Measurements from ENCODE around the gene CHMP4A.
"Not testable (repeated sequence)": the region's sequence is repeated elsewhere in the genome, so short reads cannot be mapped to it uniquely, and the experiment has no call there.

Gene CHMP4A

DNA sequence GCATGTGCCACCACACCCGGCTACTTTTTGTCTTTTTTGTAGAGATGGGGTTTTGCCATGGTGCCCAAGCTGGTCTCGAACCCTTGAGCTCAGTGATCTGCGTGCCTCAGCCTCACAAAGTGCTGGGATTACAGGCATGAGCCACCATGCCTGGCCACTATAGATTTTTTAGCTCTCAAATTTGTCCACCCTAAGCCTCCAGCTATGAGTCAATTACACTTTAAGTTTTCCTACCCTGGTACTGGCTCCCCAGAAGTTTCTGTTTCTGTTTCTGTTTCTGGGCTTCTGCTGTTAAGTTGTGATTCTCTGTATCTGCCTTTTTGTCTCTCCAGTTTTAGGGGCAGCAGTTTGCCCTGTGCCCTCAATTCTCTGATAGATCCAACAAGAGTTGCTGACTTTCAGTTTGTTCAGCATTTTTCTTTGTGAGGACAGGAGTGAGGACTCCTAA, 33.5 kb upstream of the CHMP4A start:
- DNase-seq, result no peak

DNA sequence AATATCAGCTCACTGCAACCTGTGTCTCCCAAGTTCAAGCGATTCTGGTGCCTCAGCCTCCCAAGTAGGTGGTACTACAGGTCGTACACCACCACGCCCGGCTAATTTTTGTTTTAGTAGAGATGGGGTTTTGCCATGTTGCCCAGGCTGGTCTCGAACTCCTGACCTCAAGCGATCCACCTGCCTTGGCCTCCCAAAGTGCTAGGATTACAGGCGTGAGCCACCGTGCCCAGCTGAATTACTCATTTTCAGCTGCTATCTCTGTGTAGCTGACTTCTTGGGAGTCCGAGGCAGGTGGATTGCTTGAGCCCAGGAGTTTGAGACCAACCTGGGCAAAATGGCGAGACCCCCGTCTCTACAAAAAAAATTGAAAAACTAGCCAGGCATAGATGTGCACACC, 32.1 kb upstream of the CHMP4A start:
- not testable (repeated sequence) for DNase-seq

DNA sequence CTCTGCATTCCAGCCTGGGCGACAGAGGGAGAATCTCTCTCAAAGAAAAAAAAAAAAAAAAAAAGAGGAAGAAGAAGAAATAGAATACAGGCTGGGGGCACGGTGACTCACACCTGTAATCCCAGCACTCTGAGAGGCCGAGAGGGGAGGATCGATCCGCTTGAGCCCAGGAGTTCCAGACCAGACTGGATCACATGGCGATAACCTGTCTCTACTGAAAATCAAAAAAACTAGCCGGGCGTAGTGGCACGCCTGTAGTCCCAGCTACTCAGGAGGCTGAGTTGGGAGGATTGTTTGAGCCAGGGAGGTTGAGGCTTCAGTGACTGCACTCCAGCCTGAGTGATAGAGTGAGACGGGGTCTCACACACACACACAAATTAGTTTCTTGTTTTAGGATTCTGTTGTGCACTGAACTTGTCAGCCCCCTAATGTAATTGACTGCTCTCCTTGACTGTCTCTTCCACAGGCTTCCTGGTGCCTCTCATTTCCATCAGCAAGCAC, 30.1 kb upstream of the CHMP4A start:
- no peak for DNase-seq

DNA sequence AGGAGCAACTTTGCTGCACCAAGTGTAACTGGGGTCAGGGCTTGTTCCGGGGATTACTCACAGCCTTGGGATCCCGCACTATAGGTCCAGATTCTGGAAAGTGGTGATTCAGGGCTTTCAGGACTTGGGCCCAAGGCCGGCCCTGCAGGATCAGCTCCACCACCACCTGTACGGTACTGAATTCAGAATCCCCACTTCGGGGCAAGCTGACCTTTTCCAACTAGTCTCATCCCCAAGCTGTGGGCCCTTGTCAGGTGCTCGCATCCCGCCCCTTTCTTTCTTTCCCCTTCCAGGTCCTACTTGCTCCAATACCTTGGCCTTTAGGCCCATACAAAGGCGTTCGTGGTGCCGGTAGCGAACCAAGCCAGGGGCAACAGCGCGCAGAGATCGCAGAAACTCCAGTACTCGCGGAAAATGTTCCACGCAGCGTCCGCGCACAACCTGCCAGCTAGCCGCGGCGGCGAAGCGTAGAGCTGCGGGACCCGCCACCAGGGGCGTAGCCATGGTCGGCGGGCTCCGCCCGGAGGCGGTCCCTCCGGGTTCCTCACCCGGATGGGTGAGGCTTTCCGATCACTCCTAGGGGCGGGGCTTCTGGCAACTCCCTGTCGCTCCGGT, 28.6 kb upstream of the CHMP4A start:
- peak; percentile 93 for DNase-seq

DNA sequence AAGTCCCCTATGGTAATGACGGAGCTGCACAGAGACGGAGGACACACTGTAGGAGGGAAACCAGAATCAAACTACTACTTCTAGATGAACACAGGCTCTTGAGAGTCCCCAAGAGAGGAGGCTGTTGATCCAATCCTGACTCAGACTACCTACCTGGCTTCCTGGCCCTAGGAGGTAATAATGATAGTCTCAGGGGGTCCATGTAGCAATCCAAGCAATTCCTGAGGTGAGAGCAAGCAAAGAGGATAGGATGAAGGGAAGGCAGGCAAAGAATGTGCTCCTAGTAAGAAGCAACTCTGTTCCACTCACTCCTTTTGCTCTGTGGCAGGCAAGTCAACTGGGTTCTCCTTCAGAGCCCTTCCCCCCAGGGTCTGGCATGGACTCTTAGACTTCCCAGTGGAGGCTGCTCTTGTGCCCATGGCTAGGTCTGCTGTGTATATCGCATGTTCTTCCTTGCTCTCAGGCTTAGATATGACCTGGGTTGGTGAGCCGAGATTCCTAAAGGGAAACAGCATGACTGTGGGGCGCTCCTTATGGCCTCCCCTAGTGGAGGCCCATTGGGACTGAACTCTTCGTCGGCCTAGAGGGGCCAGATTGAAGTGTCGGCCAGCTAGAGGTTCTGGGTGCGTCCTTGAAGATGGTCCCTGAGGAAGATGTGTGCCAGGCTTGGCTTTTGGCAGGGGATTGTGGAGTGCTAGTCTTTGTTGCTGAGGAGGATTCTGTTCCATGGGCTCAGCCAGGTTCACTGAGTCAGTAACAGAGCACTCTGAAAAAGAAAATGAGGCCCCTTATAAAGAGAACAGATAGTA, 27.0 kb upstream of the CHMP4A start:
- no peak for DNase-seq

DNA sequence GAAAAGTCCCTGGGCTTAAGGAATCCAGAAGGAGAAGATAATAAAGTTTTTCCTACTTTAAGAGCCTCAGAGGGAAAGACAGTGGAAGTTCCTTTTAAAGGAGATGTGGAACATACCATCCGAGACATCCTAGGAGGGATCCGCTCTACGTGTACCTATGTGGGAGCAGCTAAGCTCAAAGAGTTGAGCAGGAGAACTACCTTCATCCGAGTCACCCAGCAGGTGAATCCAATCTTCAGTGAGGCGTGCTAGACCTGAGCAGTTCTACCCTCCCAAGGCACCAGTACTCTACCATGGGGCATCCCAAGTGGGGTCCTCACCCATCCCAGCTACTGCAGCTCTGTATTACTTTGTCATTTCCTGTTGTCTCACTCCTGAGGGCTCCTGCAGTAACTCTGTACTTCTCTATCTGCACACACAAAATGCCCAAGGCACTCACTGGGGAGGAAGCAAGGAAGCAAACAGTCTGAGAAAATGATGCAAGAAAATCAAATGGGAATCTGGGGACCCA, 25.3 kb upstream of the CHMP4A start:
- DNase-seq, result no peak

DNA sequence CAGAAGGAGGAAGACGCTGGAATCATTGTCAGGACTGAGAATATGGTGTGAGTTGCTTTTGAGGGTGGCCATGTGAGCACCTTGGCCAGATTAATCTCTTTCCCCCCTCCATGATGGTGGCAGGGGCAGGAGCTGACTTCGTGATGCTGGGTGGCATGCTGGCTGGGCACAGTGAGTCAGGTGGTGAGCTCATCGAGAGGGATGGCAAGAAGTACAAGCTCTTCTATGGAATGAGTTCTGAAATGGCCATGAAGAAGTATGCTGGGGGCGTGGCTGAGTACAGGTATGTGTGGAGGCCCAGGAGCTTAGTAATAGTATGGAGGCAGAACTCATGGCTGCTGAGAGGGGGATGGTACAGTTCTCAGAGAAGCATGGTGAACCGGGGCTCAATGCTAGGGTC, 24.8 kb upstream of the CHMP4A start:
- no peak for DNase-seq

DNA sequence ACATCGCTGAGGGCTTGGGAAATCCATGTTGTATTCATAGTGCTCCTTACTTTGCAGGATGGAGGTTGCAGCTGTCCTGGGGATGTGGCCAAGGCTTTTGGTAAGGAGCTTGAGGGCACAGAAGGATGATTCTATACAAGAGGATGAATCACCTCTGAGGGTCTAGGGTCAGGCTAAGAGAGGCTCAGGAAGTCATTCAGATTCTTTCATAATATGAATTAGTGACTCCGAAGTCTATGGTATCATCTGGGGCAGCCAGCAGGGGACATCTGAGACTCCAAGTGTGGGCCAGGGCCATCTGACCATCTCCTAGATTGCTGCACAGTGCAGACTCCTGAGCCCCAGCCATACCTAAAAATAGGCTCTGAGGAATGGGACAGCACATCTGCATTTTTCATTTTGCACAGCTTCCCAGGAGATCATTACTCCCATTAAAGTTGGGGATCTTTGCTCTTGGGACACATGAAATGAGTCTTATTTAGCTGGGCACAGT, 24.2 kb upstream of the CHMP4A start:
- DNase-seq, result no peak

DNA sequence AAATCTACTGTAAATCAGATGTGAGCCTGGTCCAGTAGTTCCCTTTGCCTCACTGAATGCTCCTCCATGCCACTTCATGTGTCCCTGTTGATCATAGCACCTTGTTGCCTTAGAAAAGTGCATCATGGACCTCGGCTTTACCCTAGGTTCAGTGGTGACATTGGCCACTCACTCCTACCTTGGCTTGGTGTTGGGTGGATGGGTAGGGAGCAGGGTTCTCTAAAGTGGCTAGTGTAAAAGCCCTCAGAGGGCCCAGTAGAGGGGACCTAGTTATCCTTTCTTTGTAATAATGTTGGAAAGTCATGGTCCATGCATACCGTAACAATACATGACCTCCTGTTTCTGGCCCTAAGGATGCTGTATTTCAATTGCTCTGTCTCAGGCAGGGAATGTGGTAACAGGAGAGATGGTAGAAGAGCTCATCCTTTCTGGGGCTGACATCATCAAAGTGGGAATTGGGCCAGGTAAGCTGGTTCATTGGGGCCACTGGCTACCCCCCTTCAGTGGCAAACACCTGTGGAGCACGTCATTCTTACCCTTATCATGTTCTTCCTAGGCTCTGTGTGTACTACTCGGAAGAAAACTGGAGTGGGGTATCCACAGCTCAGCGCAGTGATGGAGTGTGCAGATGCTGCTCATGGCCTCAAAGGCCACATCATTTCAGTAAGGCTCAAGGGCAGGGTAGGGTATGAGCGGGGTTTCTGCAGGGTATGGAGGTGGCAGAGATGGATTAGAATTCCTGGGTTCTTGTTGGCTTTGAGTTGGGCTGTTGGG, 23.6 kb upstream of the CHMP4A start:
- DNase-seq, result no peak

DNA sequence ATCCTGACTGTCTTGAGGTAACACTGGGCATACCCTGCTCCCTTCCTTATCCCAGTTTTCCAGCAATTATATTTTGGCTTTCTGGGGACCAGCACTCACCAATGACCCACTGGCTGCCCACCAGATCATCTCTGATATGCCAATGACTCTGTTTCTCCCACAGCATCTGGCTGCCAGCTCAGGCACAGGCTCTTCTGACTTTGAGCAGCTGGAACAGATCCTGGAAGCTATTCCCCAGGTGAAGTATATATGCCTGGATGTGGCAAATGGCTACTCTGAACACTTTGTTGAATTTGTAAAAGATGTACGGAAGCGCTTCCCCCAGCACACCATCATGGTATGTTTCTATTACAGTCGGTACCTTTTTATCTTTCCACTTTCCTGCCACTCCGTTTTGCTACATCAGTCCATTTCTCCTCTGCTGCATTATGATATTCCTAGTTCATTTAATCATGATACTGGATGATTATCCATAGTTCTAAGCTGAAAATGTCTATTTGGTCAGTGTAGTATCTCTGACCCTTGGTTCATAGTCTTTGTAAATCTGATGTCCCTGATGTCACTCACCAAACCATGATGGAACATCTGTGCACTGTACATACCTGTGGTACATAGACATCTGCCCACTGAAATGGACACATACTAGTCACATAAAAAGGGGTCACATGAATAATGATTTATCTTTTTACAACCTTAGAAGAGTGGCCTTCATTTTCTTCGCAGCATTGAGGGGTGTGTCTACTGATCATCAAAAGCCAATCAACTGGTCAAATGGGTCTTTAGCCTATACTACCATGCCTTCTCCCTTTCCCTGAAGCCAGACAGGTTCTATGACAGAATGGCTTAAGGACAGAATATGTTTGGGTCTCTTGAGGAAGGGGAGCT, 22.8 kb upstream of the CHMP4A start:
- no peak for DNase-seq

DNA sequence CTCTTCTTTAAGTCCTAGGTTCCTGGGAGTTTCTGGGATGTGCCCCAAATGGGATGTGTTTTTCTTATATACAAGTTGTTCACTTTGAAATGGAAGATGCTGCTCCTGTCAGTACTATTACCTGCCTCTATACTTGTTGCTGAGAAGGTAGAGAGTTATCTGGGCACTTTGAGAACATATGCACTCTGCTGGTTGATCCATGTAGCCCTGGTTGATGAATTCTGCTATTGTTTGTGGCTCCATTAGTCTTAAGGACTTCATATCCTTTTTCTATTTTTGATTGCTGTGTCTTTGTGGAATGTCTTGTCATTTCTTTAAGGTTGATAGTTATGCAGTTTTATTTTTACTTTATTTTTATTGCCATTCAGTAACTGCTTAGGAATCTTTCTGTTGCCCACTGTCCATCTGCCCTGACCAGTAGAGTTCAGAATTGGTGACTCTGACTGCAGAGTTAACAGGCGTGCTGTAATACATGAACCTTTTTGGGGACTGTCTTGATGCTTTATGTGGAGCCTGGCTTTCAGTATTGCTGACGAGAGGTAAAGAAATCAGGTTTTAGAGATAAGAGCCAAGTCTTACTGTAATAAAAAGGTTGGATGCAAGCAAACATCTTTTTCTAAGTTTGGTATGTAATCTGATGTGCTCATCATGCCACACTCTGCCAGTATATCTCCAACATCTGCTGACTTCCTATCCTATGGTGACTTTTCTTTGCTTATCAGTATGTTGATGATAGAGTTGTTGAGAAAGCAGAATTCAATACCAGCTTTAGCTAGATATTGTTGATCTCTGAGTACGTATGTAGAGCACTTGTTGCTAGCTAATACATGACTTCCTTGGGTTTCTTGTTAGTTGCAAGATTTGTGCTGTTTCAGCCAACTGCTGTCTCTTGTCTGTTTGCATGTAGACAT, 21.1 kb upstream of the CHMP4A start:
- DNase-seq, result no peak

DNA sequence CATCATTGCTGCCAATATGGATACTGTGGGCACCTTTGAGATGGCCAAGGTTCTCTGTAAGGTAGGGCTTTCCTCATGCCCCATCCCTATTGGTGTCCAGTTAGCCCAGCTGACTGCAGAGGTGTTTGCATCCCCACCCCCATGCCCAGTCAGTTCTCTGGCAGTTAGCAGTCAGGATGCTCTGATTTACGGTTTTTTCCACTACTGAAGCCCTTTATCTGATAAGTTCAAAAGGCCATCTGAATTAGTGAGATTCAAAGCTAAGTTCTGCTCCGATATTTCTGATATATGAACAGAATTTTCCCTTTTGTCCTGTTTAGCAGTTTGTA, 20.2 kb upstream of the CHMP4A start:
- no peak for DNase-seq

DNA sequence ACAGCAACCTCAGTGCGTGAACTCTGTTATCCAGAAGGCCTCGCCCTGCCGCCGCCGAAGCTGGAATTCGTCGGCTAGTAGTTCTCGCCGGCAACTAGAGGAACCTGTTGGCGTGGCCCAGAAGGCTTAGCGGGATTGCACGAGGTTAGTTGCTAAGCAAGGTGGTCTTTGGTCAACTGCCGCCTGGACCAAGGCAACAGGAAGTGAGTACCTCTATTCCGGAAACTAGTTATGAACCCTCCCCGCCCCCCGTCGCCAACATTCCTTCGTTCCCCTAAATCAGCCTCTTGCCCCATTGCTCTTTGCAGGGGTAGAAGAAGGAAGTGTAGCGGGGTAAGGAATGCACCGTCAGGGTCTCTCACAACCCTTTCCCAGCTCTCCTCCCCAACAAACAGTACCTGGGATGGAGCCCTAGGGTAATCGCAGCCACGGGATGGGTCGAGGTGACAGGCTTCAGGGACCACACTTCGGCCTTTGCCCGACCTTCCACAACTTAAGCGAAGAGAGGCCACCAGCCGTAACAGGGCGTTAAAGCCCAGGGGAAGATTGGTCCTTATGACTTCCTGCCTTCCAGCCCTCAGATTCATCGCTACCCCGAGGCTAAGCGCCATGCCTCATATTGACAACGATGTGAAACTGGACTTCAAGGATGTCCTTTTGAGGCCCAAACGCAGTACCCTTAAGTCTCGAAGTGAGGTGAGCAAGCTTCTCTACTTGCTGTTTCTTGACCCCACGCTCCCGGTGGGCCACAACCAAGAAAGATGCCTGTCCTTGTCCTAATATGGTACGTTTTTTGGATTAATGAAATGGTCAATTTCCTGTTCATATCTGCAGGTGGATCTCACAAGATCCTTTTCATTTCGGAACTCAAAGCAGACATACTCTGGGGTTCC, 19.6 kb upstream of the CHMP4A start, which contains the start of gene GMPR2:
GMPR2 (plus strand) TSS at position 285 of the 893 bp plus-strand sequence; CDS start at position 610, 325 bp downstream.
- no peak for DNase-seq

DNA sequence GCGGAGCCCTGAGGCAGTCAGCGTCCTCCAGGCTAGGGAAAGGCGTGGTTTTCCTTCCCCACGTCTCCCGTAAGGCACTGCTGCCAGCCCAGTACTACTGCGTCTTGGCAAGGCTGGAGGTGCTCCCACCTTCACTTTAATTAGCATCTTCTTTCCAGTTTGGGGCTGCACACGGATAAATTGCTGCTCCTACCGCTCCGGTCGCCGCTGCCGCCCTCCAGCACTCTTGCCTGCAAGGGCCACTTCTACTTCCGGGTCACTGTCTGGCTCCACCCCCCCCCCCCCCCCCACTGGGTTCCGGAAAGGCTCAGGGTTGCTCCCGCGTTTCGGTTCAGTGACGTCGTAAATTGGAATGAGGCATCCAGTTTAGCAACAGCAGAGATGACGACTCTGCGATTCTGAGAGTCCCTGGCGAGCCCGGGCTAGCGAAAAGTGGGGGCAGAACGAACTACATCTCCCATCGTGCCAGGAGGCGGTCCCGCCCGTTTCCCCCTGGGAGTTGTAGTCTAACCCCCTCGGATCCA, 18.9 kb upstream of the CHMP4A start, which contains the start of gene NEDD8:
NEDD8 (minus strand) TSS at position 247 of the 524 bp plus-strand sequence; CDS start at position 147, 100 bp downstream.
- peak; percentile 90 for DNase-seq

DNA sequence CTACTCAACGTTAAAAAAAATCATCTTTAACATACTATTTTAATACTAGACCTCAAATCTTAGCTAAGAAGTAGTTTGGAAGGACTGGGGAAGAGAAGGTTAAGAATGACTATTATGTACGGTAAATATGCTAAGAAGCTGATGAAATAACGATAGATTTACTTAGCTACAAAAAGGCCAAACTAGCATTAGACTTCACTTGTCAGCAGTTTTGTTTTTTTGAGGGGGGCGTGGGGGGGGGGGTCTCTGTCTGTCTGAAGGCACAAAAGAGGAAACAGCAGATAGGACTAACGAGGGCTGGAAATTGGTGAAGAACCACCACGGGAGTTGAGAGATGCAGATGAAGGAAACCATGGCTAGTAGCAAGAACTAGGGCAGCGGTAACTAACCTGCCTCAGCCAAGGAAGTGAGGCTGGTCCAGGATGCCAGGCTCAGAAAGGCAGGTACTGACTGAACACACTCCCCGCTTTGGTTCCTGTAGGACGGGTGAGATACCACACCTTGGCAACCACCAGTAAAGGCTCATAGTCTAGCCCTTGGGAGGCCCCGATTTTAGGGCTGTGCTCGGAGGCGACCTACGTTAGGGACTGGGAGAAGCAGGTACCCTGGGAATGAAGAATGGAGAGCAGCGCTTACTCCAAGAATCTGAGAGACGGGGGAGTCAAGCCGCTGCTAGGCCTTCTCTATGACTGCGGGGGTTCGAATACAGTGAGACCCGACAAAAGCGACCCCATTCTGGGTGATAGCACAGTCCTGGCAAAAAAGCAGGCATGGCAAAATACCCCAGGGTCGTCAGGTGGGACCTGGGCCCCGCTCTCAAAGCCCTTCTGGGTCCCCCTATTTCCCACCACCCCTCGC, 18.2 kb upstream of the CHMP4A start:
- DNase-seq, result no peak

DNA sequence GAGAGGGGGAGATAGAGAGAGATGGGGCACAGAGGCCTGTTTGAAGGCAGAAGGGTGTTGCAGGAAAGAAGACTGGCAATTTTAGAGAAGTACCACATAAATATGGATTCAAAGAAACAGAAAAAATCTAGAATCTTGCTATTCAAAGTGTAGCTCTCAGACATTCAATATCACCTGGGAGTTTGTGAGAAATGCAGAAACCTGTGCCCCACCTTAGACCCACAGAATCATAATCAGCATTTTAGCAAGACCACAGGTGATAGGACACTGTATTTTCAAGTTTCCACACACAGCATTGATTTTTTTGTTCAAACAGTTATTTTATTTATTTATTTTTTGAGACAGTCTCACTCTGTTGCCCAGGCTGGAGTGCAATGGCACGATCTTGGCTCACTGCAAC, 15.6 kb upstream of the CHMP4A start:
- DNase-seq, result no peak

DNA sequence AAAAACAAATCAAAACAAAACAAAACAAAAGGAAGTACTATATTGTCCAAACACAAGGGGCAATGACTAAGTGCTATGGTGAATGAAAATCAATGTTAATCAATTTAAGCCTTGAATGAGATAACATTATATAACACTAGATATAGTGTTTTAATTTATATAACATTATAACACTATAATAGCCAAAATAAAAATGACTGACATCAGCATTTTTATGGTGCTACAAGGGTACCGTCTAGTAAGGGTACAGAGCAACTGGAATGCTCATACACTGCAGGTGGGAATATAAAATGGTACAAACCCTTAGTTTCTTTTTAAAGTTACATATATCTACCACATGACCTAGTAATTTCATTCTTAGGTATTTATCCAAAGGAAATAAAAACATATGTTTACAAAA, 13.2 kb upstream of the CHMP4A start:
- DNase-seq, result no peak

DNA sequence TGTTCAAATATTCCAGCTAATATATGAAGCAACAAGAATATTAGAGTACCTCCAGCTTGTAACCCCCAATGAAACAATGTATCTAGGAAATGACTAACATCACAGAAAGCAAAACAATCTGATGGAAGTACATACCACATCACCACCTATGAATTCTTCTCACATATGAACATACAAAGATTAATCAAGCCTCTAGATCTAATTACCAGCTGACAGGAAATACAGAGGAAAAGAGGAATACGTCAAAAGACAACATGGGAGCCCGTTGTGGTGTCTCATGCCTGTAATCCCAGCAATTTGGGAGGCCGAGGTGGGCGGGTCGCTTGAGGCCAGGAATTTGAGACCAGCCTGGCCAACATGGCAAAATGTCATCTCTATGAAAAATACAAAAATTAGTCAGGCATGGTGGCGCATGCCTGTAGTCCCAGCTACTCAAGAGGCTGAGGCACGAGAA, 11.4 kb upstream of the CHMP4A start:
- DNase-seq, result no peak

All from stimulated activated CD4-positive, alpha-beta T cell treated with anti-CD3 and anti-CD28 coated beads, Interleukin-4, amount 100 ng/mL, for 1 hour (primary cell).